ENCODE measurements around the gene FOXP4. TPM values are rescaled to one million over a fixed set of nuclear protein-coding genes. Genes with fewer than 3 reads are reported as not detected.

FOXP4 gene
- total RNA-seq, 1 donor from 2014 or later: 3.1 TPM

- DNase-seq (ENCODE audit: low read depth): no peak
These were observed 23.2 kb upstream of the FOXP4 start for GRCh38 chr6:41522780-41523548.

DNA sequence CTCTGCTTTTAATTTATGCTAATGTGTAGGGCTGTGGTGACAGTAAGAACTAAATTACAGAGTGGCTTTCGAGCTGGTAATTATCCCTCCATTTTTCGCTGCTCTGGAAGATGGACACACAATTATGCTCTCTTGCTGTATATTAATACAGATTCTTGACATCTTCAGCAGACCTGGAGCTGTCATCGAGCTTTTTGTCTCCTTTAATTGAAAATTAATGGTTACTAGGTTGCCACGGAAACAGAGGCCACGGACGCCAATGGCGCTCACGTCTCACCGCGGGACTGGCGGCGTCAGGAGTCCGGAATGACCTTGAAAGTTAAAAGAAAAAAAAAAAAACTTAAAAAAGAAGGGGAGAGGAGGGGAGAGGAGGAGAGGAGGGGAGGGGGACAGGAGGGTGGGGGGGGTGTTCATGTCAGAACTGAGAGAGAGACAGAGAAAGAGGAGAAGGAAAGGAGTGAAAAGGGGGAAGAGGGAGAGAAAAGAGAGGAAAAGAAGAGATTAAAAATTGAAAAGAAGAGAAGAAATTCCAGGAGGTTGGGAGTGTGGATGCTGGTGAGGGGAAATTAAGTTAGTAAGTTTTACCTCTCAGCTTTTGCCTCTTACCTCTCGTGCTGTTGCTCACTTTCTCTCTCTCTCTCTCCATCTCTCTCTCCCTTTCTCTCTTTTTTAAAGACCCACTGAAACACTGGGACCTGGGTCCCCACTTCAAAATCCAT lies 22.1 kb upstream of the FOXP4 start:
- no peak for DNase-seq (ENCODE audit: low read depth)

DNA sequence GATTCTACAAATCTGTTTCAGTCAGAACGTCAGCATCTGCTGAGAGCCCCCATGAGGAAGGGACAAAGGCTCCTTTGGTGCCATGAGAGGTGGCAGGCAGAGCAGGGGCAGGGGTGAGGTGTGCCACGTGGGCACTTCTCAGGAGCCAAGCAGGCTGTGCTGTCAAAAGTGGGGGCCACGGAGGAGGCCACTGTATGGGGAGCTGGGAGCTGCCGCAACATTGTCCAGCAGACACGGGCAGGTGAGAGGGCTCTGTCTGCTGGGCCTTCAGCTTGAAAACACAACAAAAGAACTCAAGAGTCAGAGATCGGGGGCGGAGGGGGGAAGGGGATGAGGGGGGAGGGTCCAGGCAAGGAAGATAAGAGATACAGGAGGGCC lies 21.6 kb upstream of the FOXP4 start:
- DNase-seq (ENCODE audit: low read depth): no peak

DNA sequence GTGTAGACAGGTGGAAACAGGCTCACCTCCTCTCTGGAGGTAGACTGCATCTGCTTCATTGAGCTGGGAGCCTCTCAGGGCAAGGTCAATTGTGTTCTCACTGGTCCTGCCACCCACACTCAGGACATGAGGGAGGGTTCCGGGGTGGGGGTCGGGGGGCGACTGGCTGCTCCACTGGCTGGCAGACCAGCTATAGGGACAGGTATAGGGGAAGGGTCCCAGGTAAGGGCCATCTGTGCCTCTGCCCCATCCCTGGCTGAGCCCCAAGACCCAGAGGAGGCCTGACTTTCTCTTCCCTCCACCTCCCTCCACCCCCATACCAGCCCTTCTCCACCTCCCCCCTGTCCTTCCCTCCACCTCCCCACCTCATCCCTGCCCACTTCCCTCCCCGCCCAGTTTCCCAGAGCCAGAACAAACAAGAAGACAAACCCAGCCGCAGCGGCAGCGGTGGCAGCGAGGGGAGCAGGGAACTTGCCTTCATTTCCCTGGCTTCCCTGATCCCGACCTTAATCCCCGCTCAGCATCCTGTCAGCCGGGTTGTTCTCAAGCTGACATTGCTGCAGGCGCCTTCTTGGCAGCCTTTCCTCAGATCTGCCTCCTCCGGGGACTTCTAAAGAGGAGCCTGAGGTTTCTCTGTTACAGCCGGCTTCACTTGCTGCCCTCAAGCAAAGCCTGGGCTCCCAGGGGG lies 18.3 kb upstream of the FOXP4 start:
- no peak for DNase-seq (ENCODE audit: low read depth)

DNA sequence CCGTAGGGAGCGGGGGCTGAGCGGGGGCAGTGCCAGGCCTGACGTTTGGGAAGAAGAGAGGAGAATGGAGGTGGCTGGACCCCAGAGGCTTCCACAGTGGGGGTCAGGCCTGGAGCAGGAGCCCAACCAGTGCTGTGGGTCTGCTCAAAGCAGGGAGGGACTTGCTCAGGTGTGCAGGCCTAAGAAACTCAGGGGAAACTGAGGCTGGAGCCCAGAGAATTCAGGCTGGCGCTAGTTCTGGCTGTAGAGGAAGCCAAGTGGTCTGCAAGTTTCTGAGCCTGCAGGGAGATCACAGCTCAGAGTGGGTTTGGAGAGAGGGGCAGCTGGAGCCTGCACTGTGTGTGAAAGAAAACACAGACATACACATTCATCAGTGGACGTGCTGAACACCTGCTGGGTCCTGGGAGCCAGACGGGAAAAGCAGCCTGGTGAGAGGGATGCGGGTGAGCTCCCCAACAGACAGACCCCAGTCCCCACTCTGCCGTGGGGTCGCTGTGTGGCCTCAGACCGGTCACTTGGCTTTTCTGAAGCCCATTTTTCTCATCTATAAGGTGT lies 17.7 kb upstream of the FOXP4 start:
- no peak for DNase-seq (ENCODE audit: low read depth)

- no peak for DNase-seq (ENCODE audit: low read depth)
These were observed 17.1 kb upstream of the FOXP4 start for GRCh38 chr6:41529049-41529448.

GRCh38 chr6:41529970-41530369 lies 16.2 kb upstream of the FOXP4 start:
- no peak for DNase-seq (ENCODE audit: low read depth)

- DNase-seq (ENCODE audit: low read depth): no peak
These were observed 15.7 kb upstream of the FOXP4 start for GRCh38 chr6:41530476-41530875.

DNA sequence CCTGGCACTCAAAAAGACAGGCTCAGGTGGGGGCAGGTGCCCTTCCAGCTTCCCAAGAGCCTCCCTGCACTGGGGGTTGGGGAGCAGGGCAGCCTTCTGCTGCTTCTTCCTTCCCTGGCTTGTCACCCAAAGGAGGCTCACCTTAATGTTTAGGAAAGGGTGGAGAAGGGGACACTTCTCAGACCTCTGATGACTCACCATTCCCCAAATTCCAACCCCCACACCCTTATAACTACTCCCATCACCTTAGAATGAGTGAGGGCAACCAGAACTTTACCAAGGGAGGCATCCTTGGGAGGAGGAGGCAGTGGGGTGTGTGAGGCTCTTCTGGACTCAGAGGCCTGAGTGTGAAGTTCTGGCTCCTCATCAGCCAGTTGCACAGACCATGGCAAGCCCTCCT lies 15.2 kb upstream of the FOXP4 start:
- no peak for DNase-seq (ENCODE audit: low read depth)

GRCh38 chr6:41531591-41532582 lies 14.3 kb upstream of the FOXP4 start:
- no peak for DNase-seq (ENCODE audit: low read depth)

- no peak for DNase-seq (ENCODE audit: low read depth)
These were observed 10.4 kb upstream of the FOXP4 start for GRCh38 chr6:41535766-41536165.

DNA sequence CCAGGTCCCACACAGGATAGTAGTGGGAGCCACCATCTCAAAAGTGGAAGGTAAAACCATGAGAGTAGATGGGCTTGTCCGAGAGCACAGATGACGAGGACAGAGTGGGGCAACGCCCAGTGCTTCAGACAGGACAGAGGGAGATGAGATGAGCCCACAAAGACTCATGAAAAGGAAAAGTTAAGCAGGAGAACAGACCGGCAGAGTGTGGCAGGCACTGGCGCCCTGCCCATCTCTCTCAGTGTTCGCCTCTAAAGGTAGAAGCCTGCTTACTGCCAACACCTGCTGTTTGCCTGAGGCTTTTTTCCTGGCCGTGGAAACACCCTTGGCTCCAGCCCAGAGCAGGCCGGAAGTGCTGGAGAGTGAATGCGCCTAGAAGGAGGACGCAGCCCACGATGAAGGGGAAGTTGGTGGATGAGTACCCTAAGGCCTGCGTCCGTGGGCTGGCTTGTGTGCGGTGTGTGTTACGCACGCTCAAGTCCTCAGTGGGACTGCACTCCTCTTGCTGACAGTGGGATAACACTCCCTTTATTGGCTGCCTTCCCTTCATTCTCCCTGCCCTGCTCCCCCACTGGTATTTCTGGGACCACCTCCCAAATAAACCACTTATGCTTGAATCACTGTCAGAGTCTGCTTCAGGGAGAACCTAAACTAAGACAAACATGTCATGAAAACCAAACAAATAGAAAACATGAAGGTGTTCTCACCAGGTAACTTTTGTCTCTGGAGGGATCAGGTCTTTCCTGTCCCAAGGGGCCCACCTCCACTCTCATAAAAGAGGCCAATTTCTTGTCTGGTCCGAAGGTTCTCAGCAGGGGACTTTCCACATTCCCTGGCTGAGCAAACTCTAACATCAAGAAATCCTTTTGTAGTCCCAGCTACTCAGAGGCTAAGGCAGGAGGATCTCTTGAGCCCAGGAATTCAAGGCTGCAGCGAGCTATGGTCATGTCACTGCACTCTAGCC lies 9.1 kb upstream of the FOXP4 start:
- DNase-seq (ENCODE audit: low read depth): no peak

DNA sequence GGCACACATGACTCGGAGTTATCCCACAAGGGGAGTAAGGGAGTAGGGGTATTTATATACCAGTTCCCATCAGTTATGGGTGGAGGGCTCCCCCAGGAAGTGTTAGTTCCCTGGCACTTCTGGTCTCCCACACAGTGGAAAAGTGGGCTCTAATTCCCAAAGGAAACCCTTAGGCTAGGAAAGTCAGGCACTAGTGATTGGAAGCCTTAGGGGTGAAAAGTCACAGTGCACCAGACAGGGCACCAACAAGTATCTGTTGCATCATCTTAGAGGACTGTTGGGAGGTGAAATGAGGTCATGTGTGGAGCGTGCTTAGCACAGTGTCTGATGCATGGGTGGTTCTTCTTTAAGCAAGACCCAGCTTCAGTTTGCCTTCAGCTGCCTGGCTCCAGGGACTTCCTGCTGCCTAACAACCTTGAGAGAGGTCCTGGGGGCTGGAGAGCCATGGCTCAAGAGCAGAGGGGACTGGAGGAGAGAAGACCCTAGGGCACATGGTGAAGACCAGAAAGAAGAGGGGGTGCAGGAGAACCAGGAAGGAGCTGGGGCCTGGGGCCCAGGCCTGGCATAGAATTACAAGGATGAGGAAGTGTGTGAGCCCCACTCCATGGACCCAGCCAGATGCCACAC lies 7.5 kb upstream of the FOXP4 start:
- DNase-seq (ENCODE audit: low read depth): no peak

GRCh38 chr6:41539204-41539603 lies 7.0 kb upstream of the FOXP4 start:
- DNase-seq (ENCODE audit: low read depth): no peak

DNA sequence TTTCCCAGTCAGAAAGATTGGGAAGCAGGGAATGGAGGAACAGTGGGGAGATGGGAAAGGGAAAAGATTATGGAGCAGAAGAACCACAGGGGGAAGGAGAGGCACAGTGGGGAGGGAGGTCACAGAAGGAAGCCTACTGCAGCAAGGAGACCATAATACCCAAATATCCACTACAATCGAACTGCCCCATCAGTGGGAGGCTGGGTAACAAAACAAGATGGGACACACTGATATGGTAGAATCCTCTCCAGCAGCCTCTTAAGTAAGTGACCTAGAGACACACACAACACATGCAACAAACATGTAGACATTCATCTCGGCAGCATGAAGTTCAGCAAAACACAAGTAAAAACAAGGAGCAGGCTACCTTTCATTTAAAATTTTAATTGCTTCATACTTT lies 4.8 kb upstream of the FOXP4 start:
- DNase-seq (ENCODE audit: low read depth): no peak

DNA sequence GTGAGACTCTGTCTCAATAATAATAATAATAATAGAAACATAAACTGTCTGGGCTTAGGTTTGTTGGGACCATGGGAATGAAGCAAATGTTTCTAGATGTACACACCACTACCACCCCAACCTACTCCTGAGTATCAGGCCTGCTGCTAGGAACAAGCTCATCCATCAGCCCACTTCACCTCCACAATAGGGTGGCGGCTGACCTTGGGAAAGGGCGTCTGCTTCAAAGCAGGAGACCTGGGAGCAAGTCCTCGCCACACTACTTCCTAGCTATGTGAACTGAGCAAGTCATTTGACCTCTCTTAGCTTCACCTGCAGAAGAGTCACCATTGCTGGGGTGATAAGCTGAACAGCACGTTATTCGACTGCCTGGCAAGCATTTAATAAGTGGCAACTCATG lies 3.1 kb upstream of the FOXP4 start:
- DNase-seq (ENCODE audit: low read depth): no peak

GRCh38 chr6:41545247-41545702 lies 906 bp upstream of the FOXP4 start:
- no peak for DNase-seq (ENCODE audit: low read depth)

GRCh38 chr6:41546475-41546865 lies 289 bp downstream of the FOXP4 start:
- no peak for DNase-seq (ENCODE audit: low read depth)
